Neural crest cell (in vitro differentiated cells): ENCODE measurements around the gene HDAC8. TPM values are rescaled to one million over a fixed set of nuclear protein-coding genes. Genes with fewer than 3 reads are reported as not detected.

Experiments used
- DNase-seq: peaks from one replicate; pipeline ENCODE4 v3.0.0; 2021; ENCODE audit warnings: low read depth, mixed read lengths, low spot score
- H3K27ac Mint-ChIP-seq: one replicate; pipeline ENCODE4 v1.8.0; 2021; ENCODE audit warnings: mild to moderate bottlenecking, mixed read lengths; ENCODE audit not compliant: unreplicated experiment
- H3K27me3 Mint-ChIP-seq: 2 replicates; pipeline ENCODE4 v1.8.0; 2021; ENCODE audit warnings: low read depth, mild to moderate bottlenecking, mixed read lengths
- H3K36me3 Mint-ChIP-seq: 2 replicates; pipeline ENCODE4 v1.8.0; 2021; ENCODE audit warnings: low read depth, mild to moderate bottlenecking, mixed read lengths
- H3K4me1 Mint-ChIP-seq: 2 replicates; pipeline ENCODE4 v1.8.0; 2021; ENCODE audit warnings: mixed read lengths
- H3K4me3 Mint-ChIP-seq: one replicate; pipeline ENCODE4 v1.8.0; 2021; ENCODE audit warnings: mild to moderate bottlenecking, mixed read lengths
- H3K9me3 Mint-ChIP-seq: 2 replicates; pipeline ENCODE4 v1.8.0; 2021; ENCODE audit warnings: mixed read lengths
- CTCF ChIP-seq: fragments of 200-600 bp; sonication (generic); conservative IDR thresholded peaks from 2 replicates; pipeline ENCODE4 v1.5.0; 2021; ENCODE audit warnings: antibody characterized with exemption, mild to moderate bottlenecking
- total RNA-seq: library from RNA; stranded (reverse); gene quantifications from 2 replicates; pipeline ENCODE4 v1.2.1, GENCODE V29; 2021

Gene HDAC8
- total RNA-seq, 1 donor from 2014 or later: 31.0 TPM

- no peak for DNase-seq
- H3K27me3 Mint-ChIP-seq: peaks cover 15% of the 10 kb centered on the region
- no peak overlapping the region for H3K4me3 Mint-ChIP-seq
- H3K27ac Mint-ChIP-seq: no peak overlapping the region
- peaks cover 11% of the 10 kb centered on the region for H3K9me3 Mint-ChIP-seq
- no peaks in the 10 kb centered on the region for H3K36me3 Mint-ChIP-seq
- peak; percentile 54 for TF ChIP-seq CTCF
- H3K4me1 Mint-ChIP-seq: no peaks in the 10 kb centered on the region
These were observed 278.1 kb downstream of the HDAC8 start for GRCh38 chrX:72294497-72294896.

GRCh38 chrX:72282302-72282701, 290.3 kb downstream of the HDAC8 start:
- no peak for TF ChIP-seq CTCF
- no peaks in the 10 kb centered on the region for H3K9me3 Mint-ChIP-seq

GRCh38 chrX:72280321-72280845, 292.3 kb downstream of the HDAC8 start:
- Mint-ChIP-seq H3K4me1 (peaks cover 19% of the 10 kb centered on the region), H3K27me3 (peaks cover 31% of the 10 kb centered on the region), H3K27ac (peak overlapping the region; percentile 10), H3K9me3 (no peaks in the 10 kb centered on the region), H3K4me3 (no peak overlapping the region), H3K36me3 (peaks cover 5% of the 10 kb centered on the region)
- no peak for TF ChIP-seq CTCF
- no peak for DNase-seq

More at GRCh38 chrX:72282302-72282701, 290.3 kb downstream of the HDAC8 start:
- no peak overlapping the region for H3K4me3 Mint-ChIP-seq
- H3K4me1 Mint-ChIP-seq: peaks cover 11% of the 10 kb centered on the region
- H3K27ac Mint-ChIP-seq: no peak overlapping the region
- DNase-seq: no peak
- no peaks in the 10 kb centered on the region for H3K36me3 Mint-ChIP-seq
- H3K27me3 Mint-ChIP-seq: peaks cover 31% of the 10 kb centered on the region

Other genes with a start within 250 kb of the HDAC8 start
- gene PHKA1, start 141.5 kb upstream of the HDAC8 start, total RNA-seq: 10.1 and 10.2 TPM in 2 replicates
- gene DMRTC1B, start 204.0 kb upstream of the HDAC8 start, total RNA-seq: 2.6 and 3.1 TPM in 2 replicates
- not detected in 2 replicates for gene FAM236B, start 209.8 kb upstream of the HDAC8 start, total RNA-seq
- gene FAM236D, start 235.4 kb upstream of the HDAC8 start, total RNA-seq: not detected in 2 replicates